Amygdala (tissue), 56 donors: Measurements from ENCODE around the gene BAD.
A peak's percentile ranks its signal among the peaks of the same experiment; 100 is the strongest.

Experiments
- DNase-seq, 56 donors: peaks; one replicate each; lab custom pipeline; 2025; lab: John Stamatoyannopoulos, UW

BAD gene

DNA sequence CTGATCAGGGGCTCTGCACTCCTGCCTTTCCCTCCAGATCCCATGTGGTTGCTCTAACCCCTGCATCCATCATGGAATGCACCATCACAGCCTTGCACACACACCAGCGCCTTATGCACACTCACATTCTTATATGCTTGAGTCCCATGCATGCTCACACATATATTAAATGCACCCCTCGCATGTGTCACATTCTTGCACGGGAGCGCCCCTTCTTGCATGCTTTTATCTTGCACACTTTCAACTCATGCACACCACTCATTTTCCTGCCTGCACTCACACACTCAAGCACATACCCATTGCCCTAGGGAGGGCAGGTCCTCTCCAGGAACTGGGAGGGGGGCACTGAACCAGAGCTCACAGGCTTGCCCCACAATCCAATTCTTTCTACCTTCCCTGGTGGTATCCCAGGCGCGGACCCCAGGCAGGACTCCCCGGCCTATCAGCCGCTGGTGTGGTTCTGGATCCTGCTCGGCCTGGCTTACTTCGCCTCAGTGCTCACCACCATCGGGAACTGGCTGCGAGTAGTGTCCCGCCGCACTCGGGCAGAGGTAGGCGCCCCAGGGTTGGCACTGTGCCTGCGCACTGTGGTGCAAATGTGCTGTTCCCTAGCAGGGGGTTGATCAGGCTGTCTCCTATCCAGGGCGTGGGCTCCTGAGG, 13.4 kb upstream of the BAD start:
- no peak for DNase-seq

DNA sequence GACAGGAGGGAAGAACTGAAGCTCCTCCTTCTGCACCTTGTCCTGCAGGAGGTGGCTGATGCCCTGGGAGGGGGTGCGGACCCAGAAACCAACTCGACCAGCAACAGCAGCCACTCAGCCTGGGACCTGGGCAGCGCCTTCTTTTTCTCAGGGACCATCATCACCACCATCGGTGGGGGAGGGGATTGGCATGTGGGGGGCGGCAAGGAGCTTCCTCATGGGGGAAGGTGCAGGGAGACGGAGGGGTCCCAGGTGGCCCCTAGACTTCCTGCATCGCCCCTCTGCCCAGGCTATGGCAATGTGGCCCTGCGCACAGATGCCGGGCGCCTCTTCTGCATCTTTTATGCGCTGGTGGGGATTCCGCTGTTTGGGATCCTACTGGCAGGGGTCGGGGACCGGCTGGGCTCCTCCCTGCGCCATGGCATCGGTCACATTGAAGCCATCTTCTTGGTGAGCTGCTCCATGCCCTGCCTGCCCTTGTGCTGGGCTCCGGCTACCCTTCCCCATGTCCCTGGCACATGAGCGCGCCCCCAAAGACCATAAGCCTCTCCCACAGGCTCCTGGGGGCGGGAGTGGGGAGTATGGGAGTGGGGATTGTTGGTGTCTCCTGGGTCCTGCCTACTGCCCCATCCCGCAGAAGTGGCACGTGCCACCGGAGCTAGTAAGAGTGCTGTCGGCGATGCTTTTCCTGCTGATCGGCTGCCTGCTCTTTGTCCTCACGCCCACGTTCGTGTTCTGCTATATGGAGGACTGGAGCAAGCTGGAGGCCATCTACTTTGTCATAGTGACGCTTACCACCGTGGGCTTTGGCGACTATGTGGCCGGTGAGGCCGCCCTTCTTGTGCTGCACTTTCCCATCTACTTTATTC, 12.6 kb upstream of the BAD start:
- no peak for DNase-seq

DNA sequence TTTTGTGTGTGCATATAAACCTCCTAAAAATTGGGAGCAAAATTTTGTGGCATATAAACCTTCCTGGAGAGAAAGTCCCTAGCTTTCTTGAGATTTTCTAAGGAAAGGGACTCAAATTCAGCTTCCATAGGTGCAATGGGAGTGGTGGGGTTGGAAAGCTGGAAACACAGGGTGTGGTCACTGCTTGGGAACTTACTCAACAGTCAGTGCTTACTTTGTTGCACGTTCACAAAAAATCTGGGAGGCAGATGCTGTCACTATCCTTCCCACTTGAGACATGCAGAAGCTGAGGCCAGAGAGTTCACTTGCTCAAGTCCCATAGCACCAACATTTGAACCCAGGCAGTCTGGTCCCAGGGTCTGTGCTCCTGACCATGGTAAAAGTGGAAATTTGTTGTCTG, 11.8 kb upstream of the BAD start:
- no peak for DNase-seq

GRCh38 chr11:64295760-64296159, 11.3 kb upstream of the BAD start:
- no peak for DNase-seq

DNA sequence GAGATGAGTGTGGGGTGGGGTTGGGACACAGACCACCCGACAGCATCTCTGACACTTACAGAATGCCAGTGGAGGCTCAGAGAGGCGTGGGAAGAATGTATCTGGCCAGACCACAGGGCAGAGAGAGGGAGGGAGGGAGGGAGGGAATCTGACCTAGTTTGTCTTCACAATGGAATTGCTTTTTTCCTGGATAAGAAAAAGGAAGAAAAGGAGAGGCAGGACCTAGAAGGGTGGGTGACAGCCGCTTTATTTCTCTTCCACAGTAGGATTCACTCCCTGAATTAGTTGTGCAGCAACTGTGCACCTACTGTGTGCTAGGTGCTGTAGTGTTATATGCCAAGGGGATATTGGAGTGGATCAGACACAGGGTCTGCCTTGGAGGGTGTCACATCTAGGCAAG, 10.3 kb upstream of the BAD start:
- DNase-seq = peak in 1 of 56 donors; percentile 9

GRCh38 chr11:64292460-64293254, 8.2 kb upstream of the BAD start:
- DNase-seq = peak in 1 of 56 donors; percentile 11

DNA sequence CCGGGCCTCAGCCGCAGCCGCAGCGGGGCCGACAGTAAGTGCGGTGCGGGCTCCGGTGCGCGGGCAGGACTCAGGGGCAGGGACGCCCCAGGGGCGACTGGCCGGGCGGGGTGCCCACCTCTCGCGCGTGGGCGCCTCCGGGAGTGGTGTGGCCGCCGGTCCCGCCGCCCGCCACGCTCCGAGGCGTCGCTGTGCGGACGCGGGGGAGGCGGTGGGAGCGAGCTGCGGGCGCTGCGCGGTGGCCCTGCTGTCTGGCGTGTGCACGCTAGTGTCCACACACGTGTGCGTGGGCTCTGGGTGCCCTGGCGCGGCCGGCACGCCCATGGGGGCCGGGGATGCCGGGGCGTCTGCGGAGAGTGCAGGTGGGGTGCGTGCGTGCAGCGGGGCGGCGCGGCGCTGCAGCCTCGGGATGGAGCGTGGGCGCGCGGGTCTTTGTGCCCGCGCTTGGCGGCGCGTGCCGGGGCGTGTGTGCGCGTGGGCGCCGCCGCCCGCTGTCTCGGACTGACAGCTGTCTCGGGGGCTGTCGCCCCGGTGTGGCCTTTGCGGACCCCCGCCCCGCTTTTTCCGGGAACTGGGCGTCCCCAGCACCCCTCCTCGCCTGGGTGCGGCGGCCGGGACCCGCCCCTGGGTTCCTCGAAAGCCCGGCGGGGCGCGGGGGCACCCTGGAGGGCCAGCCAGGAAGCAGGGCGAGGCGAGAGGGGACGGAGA, 7.4 kb upstream of the BAD start:
- DNase-seq = peak in 3 of 56 donors; percentile 32 to 48 (median 39)

DNA sequence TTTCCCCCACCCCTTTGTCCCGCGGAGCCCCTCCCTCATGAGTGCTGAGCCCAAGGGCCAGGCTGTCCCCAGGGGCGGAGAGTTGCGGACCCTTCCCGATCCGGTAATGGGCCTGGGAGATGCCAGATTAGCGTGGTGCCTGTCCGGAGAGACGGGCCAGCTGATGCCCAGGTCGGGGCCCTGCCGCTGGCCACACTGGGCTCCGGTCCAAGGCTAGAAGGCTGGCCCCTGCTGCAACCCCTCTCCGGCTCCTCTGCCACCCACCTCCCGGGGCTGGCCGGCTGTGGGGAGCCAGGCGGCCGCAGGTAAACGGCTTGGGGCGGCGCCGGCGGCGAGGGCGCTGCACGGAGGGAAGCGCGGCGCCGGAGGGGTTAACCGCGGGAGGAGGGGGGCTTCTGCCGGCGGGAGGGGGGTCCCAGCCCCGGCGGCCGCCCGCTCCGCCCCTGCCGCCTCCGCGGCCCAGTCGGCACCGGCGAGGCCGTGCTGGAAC, 6.8 kb upstream of the BAD start, which contains the start of gene KCNK4:
Gene KCNK4 (plus strand): TSS at position 41 of the 490 bp plus-strand sequence. CDS start 1,717 bp downstream, outside the sequence.
- DNase-seq = peak in 1 of 56 donors; percentile 23

DNA sequence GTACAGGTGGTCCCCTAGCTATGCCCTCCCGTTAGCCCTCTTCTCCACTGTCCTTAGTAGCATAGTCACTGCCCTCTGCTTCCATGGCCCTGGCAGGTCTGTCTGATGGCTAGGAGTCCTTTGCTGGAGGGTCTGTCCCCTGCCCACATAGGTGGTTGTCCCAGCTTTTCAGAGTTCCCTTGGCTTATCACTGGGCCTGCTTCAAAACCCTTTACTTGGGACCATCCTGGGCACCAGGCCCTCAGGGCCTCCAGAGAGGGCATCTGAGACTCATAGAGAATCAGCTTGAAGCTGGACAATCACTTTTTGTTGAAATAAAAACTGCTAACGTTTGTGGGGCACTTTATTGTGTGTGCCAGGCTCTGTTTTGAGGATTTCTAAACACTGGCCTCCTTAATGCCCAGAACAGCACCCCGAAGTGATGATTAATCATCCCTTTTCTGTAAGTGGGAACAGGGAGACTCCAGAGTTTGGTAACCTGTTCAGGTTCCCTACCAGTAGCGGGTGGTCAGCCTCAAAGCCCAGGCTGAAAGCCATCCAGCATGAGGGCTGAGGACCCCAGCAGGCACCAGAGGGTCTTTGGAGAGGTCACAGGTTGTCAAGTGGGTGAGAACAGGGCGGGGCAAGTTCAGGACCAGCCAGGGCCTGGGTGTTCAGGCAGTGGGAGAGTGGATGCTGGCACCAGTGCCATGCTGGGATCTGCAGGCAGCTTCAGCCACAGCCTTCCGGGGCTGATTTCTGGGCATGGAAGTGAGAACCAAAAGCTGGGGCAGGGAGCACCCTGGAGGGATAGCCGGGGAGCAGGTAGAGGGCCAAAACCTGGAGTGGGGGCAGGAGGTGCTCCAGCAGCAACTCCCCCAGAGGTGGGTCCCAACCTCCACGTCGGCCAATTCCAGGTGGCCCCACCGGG, 6.1 kb upstream of the BAD start:
- DNase-seq = no peak

GRCh38 chr11:64289002-64289564, 4.6 kb upstream of the BAD start:
- no peak for DNase-seq

GRCh38 chr11:64288353-64288750, 3.9 kb upstream of the BAD start:
- no peak for DNase-seq

DNA sequence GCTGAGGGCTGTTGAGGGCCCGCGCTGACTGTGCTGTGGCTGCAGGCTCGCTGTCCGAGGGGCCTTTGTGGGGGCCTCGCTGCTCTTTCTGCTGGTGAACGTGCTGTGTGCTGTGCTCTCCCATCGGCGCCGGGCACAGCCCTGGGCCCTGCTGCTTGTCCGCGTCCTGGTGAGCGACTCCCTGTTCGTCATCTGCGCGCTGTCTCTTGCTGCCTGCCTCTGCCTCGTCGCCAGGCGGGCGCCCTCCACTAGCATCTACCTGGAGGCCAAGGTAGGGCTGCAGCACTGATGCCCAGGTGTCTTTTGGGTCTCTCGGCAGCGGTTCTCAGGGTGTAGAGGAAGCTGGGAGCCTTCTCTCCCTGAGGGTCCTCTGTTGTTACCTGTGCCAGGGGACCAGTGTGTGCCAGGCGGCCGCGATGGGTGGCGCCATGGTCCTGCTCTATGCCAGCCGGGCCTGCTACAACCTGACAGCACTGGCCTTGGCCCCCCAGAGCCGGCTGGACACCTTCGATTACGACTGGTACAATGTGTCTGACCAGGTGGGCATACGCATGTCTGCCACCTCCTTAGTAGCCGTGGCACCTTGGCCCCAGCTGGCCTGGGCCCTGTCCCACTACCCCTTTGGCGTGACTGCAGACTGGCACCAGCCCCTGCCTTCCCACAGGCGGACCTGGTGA, 3.3 kb upstream of the BAD start:
- no peak for DNase-seq

DNA sequence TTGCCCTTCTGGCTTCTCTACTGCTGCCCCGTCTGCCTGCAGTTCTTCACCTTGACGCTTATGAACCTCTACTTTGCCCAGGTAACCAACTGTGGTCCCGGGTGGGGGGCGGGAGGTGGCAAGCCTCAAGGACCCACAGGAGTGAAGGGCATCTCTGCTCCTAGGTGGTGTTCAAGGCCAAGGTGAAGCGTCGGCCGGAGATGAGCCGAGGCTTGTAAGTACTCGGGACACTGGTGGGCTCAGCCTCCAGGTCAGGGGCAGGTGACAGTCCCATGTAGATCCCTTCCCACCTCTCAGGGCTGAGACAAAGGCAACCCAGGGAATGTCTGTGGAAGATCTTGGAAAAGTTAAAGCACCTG, 2.3 kb upstream of the BAD start:
- no peak for DNase-seq

GRCh38 chr11:64285885-64286800, 1.7 kb upstream of the BAD start:
- no peak for DNase-seq

DNA sequence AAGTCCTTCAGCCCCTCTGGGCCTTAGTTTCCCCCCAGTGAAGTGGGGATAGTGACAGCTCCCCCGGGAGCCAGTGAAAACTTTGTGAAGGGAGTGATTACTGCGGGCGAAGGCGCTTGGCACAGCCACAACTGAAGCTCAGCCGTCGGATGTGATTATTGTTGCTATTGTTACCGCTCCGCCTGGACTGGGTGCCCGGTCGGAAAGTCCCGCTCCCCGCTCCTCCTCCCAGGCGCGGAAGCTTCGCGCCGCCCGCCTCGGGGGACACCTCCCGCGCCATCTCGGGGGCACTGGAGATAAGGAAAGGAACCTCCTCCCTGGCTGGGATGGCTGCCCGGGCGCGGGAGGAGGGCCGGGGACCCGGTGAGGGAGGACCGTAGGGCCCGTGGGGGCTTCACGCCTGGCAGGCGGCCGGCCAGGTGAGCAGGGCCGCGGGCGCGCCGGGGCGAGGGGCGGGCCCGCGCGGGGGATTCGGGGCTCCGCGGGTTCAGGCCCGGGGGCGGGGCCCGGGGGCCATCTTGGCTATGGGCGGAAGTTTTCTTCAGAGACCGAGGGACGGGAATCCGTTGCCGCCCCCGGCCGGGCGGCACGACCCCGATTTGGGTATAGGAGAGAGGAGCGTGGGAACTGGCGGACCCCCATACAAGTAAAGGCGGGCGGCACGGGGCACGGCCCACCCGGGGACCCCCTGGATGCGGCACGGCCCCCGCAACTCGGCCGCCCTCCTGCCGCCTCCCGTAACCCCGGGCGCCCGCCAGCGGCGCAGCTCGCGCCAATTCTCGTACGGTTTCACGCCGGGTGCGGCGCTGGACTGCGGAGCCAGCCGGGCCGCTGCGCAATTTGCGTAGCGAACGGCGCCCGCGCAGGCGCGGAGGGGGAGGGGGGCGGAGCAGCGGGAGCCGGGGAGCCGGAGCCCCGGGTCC, 758 bp upstream of the BAD start, which contains the start of gene GPR137:
Gene GPR137 (plus strand): TSS at position 887 of the 923 bp plus-strand sequence. CDS start 677 bp downstream, outside the sequence.
- DNase-seq = peak in 55 of 56 donors; percentile 35 to 98 (median 86)

DNA sequence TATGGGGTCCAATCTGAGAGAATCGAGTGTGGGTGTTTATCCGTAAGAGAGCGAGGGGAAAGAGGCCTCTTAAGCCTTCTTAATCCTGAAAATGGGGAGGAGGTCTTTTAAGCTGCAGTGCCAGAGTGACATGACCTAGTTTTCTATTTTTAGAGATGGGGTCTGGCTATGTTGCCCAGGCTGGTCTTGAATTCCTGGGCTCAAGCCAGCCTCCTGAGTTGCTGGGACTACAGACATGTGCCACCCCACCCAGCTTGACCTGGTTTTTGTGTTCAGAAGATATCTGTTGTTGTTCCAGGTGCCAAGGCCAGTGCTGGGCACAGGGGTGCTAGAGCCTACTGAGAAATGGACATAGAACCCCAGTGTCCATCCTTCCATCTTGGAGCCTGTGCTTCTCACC, 1.4 kb downstream of the BAD start:
- DNase-seq = no peak
